HepG2 (cell line): ENCODE data around the gene DIP2C. TPM values are rescaled to one million over a fixed set of nuclear protein-coding genes. Genes with fewer than 3 reads are reported as not detected.

ENCODE experiments used
- ATAC-seq: fragments of 200-7000 bp; cut with Tn5 transposase; 3 replicates; pipeline ENCODE4 v1.9.1; 2020; ENCODE audit warnings: mild to moderate bottlenecking, moderate library complexity
- BruUV-seq: library from RNA; stranded (reverse); fragments of 400-500 nt; replicated peaks from 2 replicates; lab custom pipeline; 2021; lab: Mats Ljungman, UMichigan
- CTCF ChIA-PET: fragments of 300-600 bp; formaldehyde crosslinking; extraction: SDS; loops from one replicate; lab custom pipeline; 2021; ENCODE audit warnings: low total read pairs, inconsistent platforms, low intra/inter-chr PET ratio; lab: Yijun Ruan, JAX
- POLR2A ChIA-PET: fragments of 350-600 bp; sonication (Branson Sonifier 250); formaldehyde crosslinking; loops from one replicate; lab custom pipeline; 2020; ENCODE audit warnings: antibody characterized with exemption, inconsistent platforms; lab: Yijun Ruan, JAX
- DNase-seq: peaks from one replicate; pipeline ENCODE4 v3.0.0-alpha.2; 2015; ENCODE audit warnings: low spot score
- FAIRE-seq: peaks from 3 replicates; lab custom pipeline; 2011; peaks lifted over from hg19 to GRCh38; lab: Jason Lieb, UNC
- H2AFZ ChIP-seq: one replicate; pipeline ENCODE4 v1.6.1; 2011; ENCODE audit warnings: low read length, inconsistent platforms
- H3K27ac ChIP-seq: fragments of 300-600 bp; 3 replicates; pipeline ENCODE4 v1.8.0; 2011; ENCODE audit warnings: mixed run types, mild to moderate bottlenecking, mixed read lengths, low read length, inconsistent platforms; ENCODE audit not compliant: insufficient read depth; ENCODE audit errors: extremely low read length
- H3K27me3 ChIP-seq, 2 experiments: fragments of 200-600 bp in 1 of 2; 2 replicates in 1 of 2; 3 replicates in 1 of 2; pipeline versions ENCODE4 v1.6.0 to v1.8.0; 2011; ENCODE audit warnings: low read length in 2 of 2, mild to moderate bottlenecking in 2 of 2, moderate library complexity in 2 of 2, inconsistent platforms in 1 of 2; ENCODE audit not compliant: insufficient read depth in 2 of 2, control insufficient read depth in 1 of 2
- H3K36me3 ChIP-seq, 2 experiments: fragments of 200-600 bp in 1 of 2; replicated peaks in 1 of 2; 2 replicates in 1 of 2; 3 replicates in 1 of 2; pipeline versions ENCODE4 v1.5.1 to v1.8.0; 2011; ENCODE audit warnings: low read length in 2 of 2, inconsistent platforms in 1 of 2; ENCODE audit not compliant: insufficient read depth in 2 of 2, control insufficient read depth in 1 of 2
- H3K4me1 ChIP-seq: 2 replicates; pipeline ENCODE4 v1.5.1; 2012; ENCODE audit warnings: low read length, inconsistent platforms; ENCODE audit not compliant: insufficient read depth
- H3K4me2 ChIP-seq: 2 replicates; pipeline ENCODE4 v1.6.0; 2011; ENCODE audit warnings: low read depth, low read length, inconsistent platforms
- H3K4me3 ChIP-seq, 3 experiments: fragments of 200-600 bp in 1 of 3; sonication (generic), shearing (Covaris generic) in 1 of 3; replicated peaks in 1 of 3; 2 replicates each; pipeline ENCODE4 v1.5.1; 2011 to 2016; ENCODE audit warnings: low read length in 3 of 3, inconsistent platforms in 2 of 3, low read depth in 2 of 3, mild to moderate bottlenecking in 2 of 3, control low read depth in 1 of 3, mixed read lengths in 1 of 3; ENCODE audit not compliant: insufficient read depth in 1 of 3
- H3K79me2 ChIP-seq: one replicate; pipeline ENCODE4 v1.6.1; 2011; ENCODE audit warnings: low read length, inconsistent platforms; ENCODE audit not compliant: insufficient read depth
- H3K9ac ChIP-seq: 2 replicates; pipeline ENCODE4 v1.6.0; 2011; ENCODE audit warnings: mild to moderate bottlenecking, low read depth, low read length, inconsistent platforms; ENCODE audit not compliant: insufficient read depth
- H3K9me3 ChIP-seq: 2 replicates; pipeline ENCODE4 v1.5.1; 2012; ENCODE audit warnings: mild to moderate bottlenecking, low read length
- H4K20me1 ChIP-seq: 2 replicates; pipeline ENCODE4 v1.6.0; 2011; ENCODE audit warnings: inconsistent platforms, mild to moderate bottlenecking, low read length, moderate library complexity; ENCODE audit not compliant: insufficient read depth
- BORCS8-MEF2B ChIP-seq: sonication (generic); formaldehyde crosslinking; IDR thresholded peaks from 2 replicates; pipeline ENCODE4 v1.8.0; 2022; ENCODE audit warnings: mild to moderate bottlenecking, missing genetic modification reagents
- JUN ChIP-seq: sonication (generic); formaldehyde crosslinking; IDR thresholded peaks from 2 replicates; pipeline ENCODE4 v1.4.0; 2020; ENCODE audit warnings: mild to moderate bottlenecking, missing genetic modification reagents
- ZBTB21 ChIP-seq: sonication (generic); formaldehyde crosslinking; IDR thresholded peaks from 2 replicates; pipeline ENCODE4 v1.4.0; 2020; ENCODE audit warnings: missing genetic modification reagents
- ZFP82 ChIP-seq: sonication (generic); formaldehyde crosslinking; IDR thresholded peaks from 2 replicates; pipeline ENCODE4 v1.5.1; 2020; ENCODE audit warnings: mild to moderate bottlenecking, missing genetic modification reagents, borderline replicate concordance
- ZNF180 ChIP-seq: sonication (generic); formaldehyde crosslinking; IDR thresholded peaks from 2 replicates; pipeline ENCODE4 v1.4.0; 2020; ENCODE audit warnings: low read depth, missing genetic modification reagents, borderline replicate concordance
- ZNF329 ChIP-seq: sonication (generic); formaldehyde crosslinking; IDR thresholded peaks from 2 replicates; pipeline ENCODE4 v1.9.0; 2021; ENCODE audit warnings: low read depth, mild to moderate bottlenecking, missing genetic modification reagents
- ZNF629 ChIP-seq: sonication (generic); formaldehyde crosslinking; conservative IDR thresholded peaks from 2 replicates; pipeline ENCODE4 v1.5.0; 2020; ENCODE audit warnings: missing genetic modification reagents
- WGBS: methylation state at CpG from one replicate; pipeline ENCODE4 v1.1.6; 2017; ENCODE audit warnings: low lambda C conversion rate; 5-methylcytosine and 5-hydroxymethylcytosine counted together
- in situ Hi-C: cut with HindIII; loops from 2 replicates; pipeline ENCODE4 v1.10.0; 2017; ENCODE audit warnings: low pct_unique_long_range_greater_than_20kb; ENCODE audit not compliant: extremely low pct_ligation_motif_present
- intact Hi-C: fragments of 100-400 bp; cut with micrococcal nuclease; formaldehyde crosslinking; loops from one replicate; pipeline ENCODE4 v1.10.0; 2022; ENCODE audit not compliant: unreplicated experiment
- polyA plus RNA-seq, 8 experiments: library from polyadenylated mRNA; depleted of rRNA in 3 of 8; stranded (reverse) in 7 of 8; unstranded in 1 of 8; fragments of >200 nt; fragmentation: Illumina TruSeq in 4 of 8; extraction: Trizol in 4 of 8; gene quantifications; 2 replicates each; pipeline versions ENCODE4 v1.2.1 to v1.2.3, GENCODE V29; 2011 to 2016; ENCODE audit warnings: low read depth in 4 of 8, missing spikeins in 1 of 8, mixed read lengths in 1 of 8; ENCODE audit not compliant: insufficient read depth in 1 of 8
- total RNA-seq, 5 experiments: library from RNA; depleted of rRNA; stranded (reverse); fragments of >200 nt; fragmentation: Illumina TruSeq; extraction: Trizol; gene quantifications; 2 replicates each; pipeline ENCODE4 v1.2.3, GENCODE V29; 2016; ENCODE audit warnings: low read depth in 1 of 5
- TF ChIP-seq, protein P1 (sequence below): sonication (generic); formaldehyde crosslinking; IDR thresholded peaks from 2 replicates; pipeline ENCODE4 v1.5.1; 2020; ENCODE audit warnings: missing genetic modification reagents, mild to moderate bottlenecking, borderline replicate concordance
- TF ChIP-seq, protein P2 (sequence below), 2 experiments: sonication (generic) in 1 of 2; formaldehyde crosslinking in 1 of 2; IDR thresholded peaks; 2 replicates each; pipeline versions ENCODE4 v1.4.0 to v1.6.1; 2016 to 2020; ENCODE audit warnings: borderline replicate concordance in 1 of 2, low read depth in 1 of 2, mild to moderate bottlenecking in 1 of 2, missing genetic modification reagents in 1 of 2

DIP2C gene
- total and polyA plus RNA-seq, 2 of the 13 experiments (the other 11 are each of a cell fraction or from before 2014, with no cell fraction given), result 2.2 to 2.7 TPM

DNA sequence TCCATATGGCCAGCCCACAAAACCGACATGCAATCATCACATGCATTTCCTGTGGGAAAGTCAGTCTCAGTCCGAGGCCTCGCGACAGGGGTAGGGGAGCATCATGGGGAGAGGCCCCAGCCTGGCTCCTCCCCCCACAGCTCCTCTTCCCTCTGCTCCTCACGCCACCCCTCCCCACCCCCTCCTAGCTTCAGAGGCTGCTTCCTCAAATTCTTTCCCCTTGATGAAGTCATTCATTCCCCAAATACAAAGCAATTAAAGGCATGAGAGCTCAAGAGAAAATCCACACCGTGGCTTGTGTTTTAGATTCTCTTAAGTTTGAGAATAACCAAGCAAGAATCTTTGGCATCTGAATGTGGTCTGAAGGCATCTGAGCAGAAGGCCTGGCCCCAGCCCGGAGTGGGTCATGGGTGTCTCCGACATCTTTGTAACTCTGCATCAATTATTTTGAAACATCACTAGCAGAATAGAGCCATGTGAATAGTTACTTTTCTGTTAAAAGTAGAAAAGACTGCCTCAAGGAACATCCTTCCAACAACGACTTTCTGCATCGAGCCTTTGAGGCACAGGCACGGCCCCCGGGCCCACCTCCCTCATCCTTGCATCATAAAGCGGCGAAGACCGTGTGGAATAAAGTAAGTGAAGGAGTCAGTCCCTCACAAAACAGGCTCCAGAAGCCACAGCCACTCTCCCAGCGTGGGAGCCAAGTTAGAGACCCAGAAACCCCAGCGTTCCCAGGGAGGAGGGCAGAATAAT, 90.9 kb downstream of the DIP2C start:
- TF ChIP-seq ZNF180 (CRISPR knock-in tag) (no peak), ZNF329 (no peak), JUN (CRISPR knock-in tag) (no peak), BORCS8-MEF2B (CRISPR knock-in tag) (no peak), ZFP82 (CRISPR knock-in tag) (no peak), ZNF629 (no peak), ZBTB21 (CRISPR knock-in tag) (no peak)
- TF ChIP-seq, protein P1, sequence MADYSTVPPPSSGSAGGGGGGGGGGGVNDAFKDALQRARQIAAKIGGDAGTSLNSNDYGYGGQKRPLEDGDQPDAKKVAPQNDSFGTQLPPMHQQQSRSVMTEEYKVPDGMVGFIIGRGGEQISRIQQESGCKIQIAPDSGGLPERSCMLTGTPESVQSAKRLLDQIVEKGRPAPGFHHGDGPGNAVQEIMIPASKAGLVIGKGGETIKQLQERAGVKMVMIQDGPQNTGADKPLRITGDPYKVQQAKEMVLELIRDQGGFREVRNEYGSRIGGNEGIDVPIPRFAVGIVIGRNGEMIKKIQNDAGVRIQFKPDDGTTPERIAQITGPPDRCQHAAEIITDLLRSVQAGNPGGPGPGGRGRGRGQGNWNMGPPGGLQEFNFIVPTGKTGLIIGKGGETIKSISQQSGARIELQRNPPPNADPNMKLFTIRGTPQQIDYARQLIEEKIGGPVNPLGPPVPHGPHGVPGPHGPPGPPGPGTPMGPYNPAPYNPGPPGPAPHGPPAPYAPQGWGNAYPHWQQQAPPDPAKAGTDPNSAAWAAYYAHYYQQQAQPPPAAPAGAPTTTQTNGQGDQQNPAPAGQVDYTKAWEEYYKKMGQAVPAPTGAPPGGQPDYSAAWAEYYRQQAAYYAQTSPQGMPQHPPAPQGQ (CRISPR knock-in tag), result no peak
- TF ChIP-seq, protein P2, sequence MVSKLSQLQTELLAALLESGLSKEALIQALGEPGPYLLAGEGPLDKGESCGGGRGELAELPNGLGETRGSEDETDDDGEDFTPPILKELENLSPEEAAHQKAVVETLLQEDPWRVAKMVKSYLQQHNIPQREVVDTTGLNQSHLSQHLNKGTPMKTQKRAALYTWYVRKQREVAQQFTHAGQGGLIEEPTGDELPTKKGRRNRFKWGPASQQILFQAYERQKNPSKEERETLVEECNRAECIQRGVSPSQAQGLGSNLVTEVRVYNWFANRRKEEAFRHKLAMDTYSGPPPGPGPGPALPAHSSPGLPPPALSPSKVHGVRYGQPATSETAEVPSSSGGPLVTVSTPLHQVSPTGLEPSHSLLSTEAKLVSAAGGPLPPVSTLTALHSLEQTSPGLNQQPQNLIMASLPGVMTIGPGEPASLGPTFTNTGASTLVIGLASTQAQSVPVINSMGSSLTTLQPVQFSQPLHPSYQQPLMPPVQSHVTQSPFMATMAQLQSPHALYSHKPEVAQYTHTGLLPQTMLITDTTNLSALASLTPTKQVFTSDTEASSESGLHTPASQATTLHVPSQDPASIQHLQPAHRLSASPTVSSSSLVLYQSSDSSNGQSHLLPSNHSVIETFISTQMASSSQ (IDR thresholded peaks at IDR 0.05; ENCODE audit: low read depth), result no peak
- TF ChIP-seq, protein P2 (CRISPR knock-in tag; IDR thresholded peaks at IDR 0.05; ENCODE audit: borderline replicate concordance), result no peak
- POLR2A ChIA-PET, result no interaction called here
- no TSS peak for BruUV-seq
- WGBS, result 72% methylated on average over 17 of the region's 17 CpGs
- FAIRE-seq, result no peak
- no peaks in the 10 kb centered on the region for H4K20me1 ChIP-seq
- in situ Hi-C loops (no loop called here), intact Hi-C loops (no loop called here)
- no peak overlapping the region for H2AFZ ChIP-seq
- no peaks in the 10 kb centered on the region for H3K36me3 ChIP-seq
- H3K4me3 ChIP-seq, result no peak overlapping the region
- H3K27ac ChIP-seq, result no peak overlapping the region
- no peaks in the 10 kb centered on the region for H3K27me3 ChIP-seq
- CTCF ChIA-PET, result no interaction called here
- H3K4me2 ChIP-seq, result no peak overlapping the region
- no peak overlapping the region for H3K9ac ChIP-seq
- no peaks in the 10 kb centered on the region for H3K79me2 ChIP-seq
- no peak for DNase-seq
- ATAC-seq, result no peak
- no peaks in the 10 kb centered on the region for H3K9me3 ChIP-seq
- no peaks in the 10 kb centered on the region for H3K4me1 ChIP-seq
